GM23338 (cell line): ENCODE data around the gene OXER1. TPM values are rescaled to one million over a fixed set of nuclear protein-coding genes. Genes with fewer than 3 reads are reported as not detected.

Experiments
- ATAC-seq: fragments of 200-7000 bp; cut with Tn5 transposase; 3 replicates; pipeline ENCODE4 v1.9.1; 2020
- DNase-seq: peaks from one replicate; pipeline ENCODE4 v3.0.0-alpha.2; 2015; ENCODE audit warnings: low spot score
- H2AFZ ChIP-seq: fragments of 200-600 bp; sonication (generic); 2 replicates; pipeline ENCODE4 v1.8.0; 2016; ENCODE audit warnings: antibody characterized with exemption, mild to moderate bottlenecking, moderate library complexity
- H3F3A ChIP-seq: fragments of 200-600 bp; sonication (generic); replicated peaks from 2 replicates; pipeline ENCODE4 v1.8.0; 2017; ENCODE audit warnings: antibody characterized with exemption, mixed run types, low read depth
- H3K27ac ChIP-seq: fragments of 200-600 bp; sonication (generic); 2 replicates; pipeline ENCODE4 v1.6.1; 2016; ENCODE audit warnings: low read depth
- H3K27me3 ChIP-seq: fragments of 200-600 bp; sonication (generic); 2 replicates; pipeline ENCODE4 v1.8.0; 2016; ENCODE audit warnings: mild to moderate bottlenecking, mixed run types, moderate library complexity; ENCODE audit not compliant: insufficient read depth
- H3K36me3 ChIP-seq: fragments of 200-600 bp; sonication (generic); 2 replicates; pipeline ENCODE4 v1.8.0; 2016; ENCODE audit warnings: mild to moderate bottlenecking; ENCODE audit not compliant: insufficient read depth
- H3K4me1 ChIP-seq: fragments of 200-600 bp; sonication (generic); 2 replicates; pipeline ENCODE4 v1.8.0; 2016; ENCODE audit warnings: mild to moderate bottlenecking, moderate library complexity; ENCODE audit not compliant: insufficient read depth
- H3K4me2 ChIP-seq: fragments of 200-600 bp; sonication (generic); 2 replicates; pipeline ENCODE4 v1.7.1; 2017; ENCODE audit warnings: mixed run types
- H3K4me3 ChIP-seq: fragments of 200-600 bp; sonication (generic); 2 replicates; pipeline ENCODE4 v1.6.1; 2016; ENCODE audit warnings: mixed run types
- H3K79me2 ChIP-seq: fragments of 200-600 bp; sonication (generic); replicated peaks from 2 replicates; pipeline ENCODE4 v1.8.0; 2017; ENCODE audit warnings: mild to moderate bottlenecking; ENCODE audit not compliant: insufficient read depth
- H3K9me2 ChIP-seq: fragments of 200-600 bp; sonication (generic); 2 replicates; pipeline ENCODE4 v1.8.0; 2017; ENCODE audit not compliant: insufficient read depth
- H4K20me1 ChIP-seq: fragments of 200-600 bp; sonication (generic); replicated peaks from 2 replicates; pipeline ENCODE4 v1.8.0; 2017; ENCODE audit warnings: mild to moderate bottlenecking; ENCODE audit not compliant: insufficient read depth
- H3K27ac Mint-ChIP-seq: 2 replicates; pipeline ENCODE4 v1.8.0; 2020; ENCODE audit warnings: inconsistent platforms, mild to moderate bottlenecking, moderate library complexity, mixed read lengths
- H3K27me3 Mint-ChIP-seq: 3 replicates; pipeline ENCODE4 v1.8.0; 2022; ENCODE audit warnings: low read depth, mild to moderate bottlenecking, moderate library complexity, mixed read lengths, inconsistent platforms; ENCODE audit not compliant: insufficient read depth, poor library complexity
- H3K36me3 Mint-ChIP-seq: 3 replicates; pipeline ENCODE4 v1.8.0; 2021; ENCODE audit warnings: low read depth, mild to moderate bottlenecking, inconsistent platforms, moderate library complexity, mixed read lengths
- H3K4me1 Mint-ChIP-seq: 3 replicates; pipeline ENCODE4 v1.8.0; 2020; ENCODE audit warnings: mild to moderate bottlenecking, inconsistent platforms, mixed read lengths
- H3K4me3 Mint-ChIP-seq: 3 replicates; pipeline ENCODE4 v1.8.0; 2021; ENCODE audit warnings: moderate library complexity, mild to moderate bottlenecking, inconsistent platforms, mixed read lengths
- H3K9me3 Mint-ChIP-seq: 3 replicates; pipeline ENCODE4 v1.8.0; 2020; ENCODE audit warnings: moderate library complexity, mild to moderate bottlenecking, inconsistent platforms, mixed read lengths
- CREB1 ChIP-seq: fragments of 250-450 bp; sonication (Bioruptor Pico); IDR thresholded peaks from 2 replicates; pipeline ENCODE4 v1.5.0; 2020; ENCODE audit warnings: low read depth, mild to moderate bottlenecking, moderate library complexity
- EZH2 ChIP-seq: fragments of 200-600 bp; sonication (generic); IDR thresholded peaks from one replicate; pipeline ENCODE4 v1.8.0; 2017; ENCODE audit warnings: antibody characterized with exemption, mild to moderate bottlenecking, low read depth; ENCODE audit not compliant: unreplicated experiment
- JUNB ChIP-seq: IDR thresholded peaks from one replicate; pipeline ENCODE4 v1.6.1; 2016; ENCODE audit warnings: antibody characterized with exemption; ENCODE audit not compliant: unreplicated experiment
- NANOG ChIP-seq: IDR thresholded peaks from 2 replicates; pipeline ENCODE4 v1.6.1; 2016; ENCODE audit warnings: antibody characterized with exemption, borderline replicate concordance
- STAT1 ChIP-seq: IDR thresholded peaks from one replicate; pipeline ENCODE4 v1.6.1; 2016; ENCODE audit warnings: antibody characterized with exemption; ENCODE audit not compliant: unreplicated experiment
- ZNF114 ChIP-seq: fragments of 250-450 bp; sonication (Bioruptor Pico); IDR thresholded peaks from 2 replicates; pipeline ENCODE4 v1.5.0; 2020; ENCODE audit warnings: mild to moderate bottlenecking, moderate library complexity
- ZNF331 ChIP-seq: fragments of 250-450 bp; sonication (Bioruptor Pico); IDR thresholded peaks from 2 replicates; pipeline ENCODE4 v1.5.0; 2020; ENCODE audit warnings: low read depth, mild to moderate bottlenecking, moderate library complexity
- ZNF462 ChIP-seq: fragments of 250-450 bp; sonication (Bioruptor Pico); IDR thresholded peaks from 2 replicates; pipeline ENCODE4 v1.5.0; 2020; ENCODE audit warnings: mild to moderate bottlenecking, moderate library complexity
- polyA plus RNA-seq: library from polyadenylated mRNA; unstranded; fragments of >200 nt; fragmentation: Nextera tagmentation; extraction: Ambion mirVana; gene quantifications from 2 replicates; pipeline ENCODE4 v1.2.1, GENCODE V29; 2016
- total RNA-seq: library from RNA; depleted of rRNA; stranded (reverse); fragments of >200 nt; shearing (Covaris generic); gene quantifications from 2 replicates; pipeline ENCODE4 v1.2.3, GENCODE V29; 2014
- TF ChIP-seq, protein P1 (sequence below): IDR thresholded peaks from 2 replicates; pipeline ENCODE4 v1.6.1; 2016; ENCODE audit warnings: antibody characterized with exemption
- TF ChIP-seq, protein P2 (sequence below), 2 experiments: fragments of 200-600 bp in 1 of 2; sonication (generic) in 1 of 2; conservative IDR thresholded peaks; 2 replicates each; pipeline versions ENCODE4 v1.5.1 to v1.6.1; 2016 to 2017; ENCODE audit warnings: antibody characterized with exemption in 2 of 2, low read depth in 2 of 2, mild to moderate bottlenecking in 2 of 2, moderate library complexity in 1 of 2
- TF ChIP-seq, protein P3 (sequence below): IDR thresholded peaks from one replicate; pipeline ENCODE4 v1.6.1; 2018; ENCODE audit warnings: antibody characterized with exemption; ENCODE audit not compliant: unreplicated experiment

OXER1 gene
- total and polyA plus RNA-seq, 2 experiments from 2014 or later, result 0.69 to 1.5 TPM

DNA sequence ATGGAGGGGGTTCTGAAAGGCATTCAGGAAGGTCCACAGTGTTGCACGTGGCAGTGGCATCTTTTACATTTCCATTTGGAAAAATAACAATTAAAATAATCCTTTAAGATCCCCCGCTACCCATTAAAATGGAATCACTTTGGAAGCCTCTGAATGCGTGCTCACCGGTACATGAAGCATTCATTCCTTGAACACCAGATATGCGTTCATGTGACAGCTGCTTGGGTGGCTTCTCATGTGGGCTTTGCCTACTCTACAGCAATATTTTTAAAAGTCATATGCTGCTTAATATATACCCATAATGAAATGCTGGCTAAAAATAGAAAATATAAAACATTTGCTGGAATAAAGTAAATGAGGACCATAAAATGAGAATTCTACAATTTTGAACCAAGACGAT lies 42.9 kb upstream of the OXER1 start (continued):
- TF ChIP-seq ZNF114 (CRISPR knock-in tag) (no peak), NANOG (no peak), STAT1 (no peak)

DNA sequence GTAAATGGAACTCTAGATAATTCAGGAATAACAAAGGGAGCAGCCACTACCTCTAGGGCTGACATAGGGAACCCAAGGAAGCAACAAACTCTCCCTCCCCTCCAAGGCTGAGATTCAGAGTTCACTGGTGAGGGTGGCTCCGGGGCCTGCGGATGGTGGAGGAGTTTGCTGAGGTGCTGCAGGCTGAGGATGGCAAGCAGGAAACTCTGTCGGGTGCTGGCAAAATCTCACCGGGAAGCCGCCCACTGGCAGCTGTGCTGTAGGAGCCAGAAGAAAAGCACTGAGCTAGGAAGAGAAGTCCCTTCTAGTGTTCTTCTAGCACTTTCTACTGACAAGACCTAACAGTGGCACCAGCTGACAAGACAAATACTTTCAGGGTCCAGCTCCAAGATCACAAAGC lies 41.0 kb upstream of the OXER1 start:
- Histone ChIP-seq H2AFZ (no peak overlapping the region), H3F3A (no peaks in the 10 kb centered on the region), H3K4me1 (peaks cover 11% of the 10 kb centered on the region), H3K4me3 (no peak overlapping the region), H3K36me3 (no peaks in the 10 kb centered on the region), H3K9me2 (no peaks in the 10 kb centered on the region), H3K79me2 (no peaks in the 10 kb centered on the region), H3K27me3 (no peaks in the 10 kb centered on the region), H3K27ac (no peak overlapping the region), H4K20me1 (no peaks in the 10 kb centered on the region), H3K4me2 (no peak overlapping the region)
- ATAC-seq (no peak), DNase-seq (no peak)
- TF ChIP-seq JUNB (no peak), EZH2 (no peak), ZNF462 (CRISPR knock-in tag) (no peak), CREB1 (CRISPR knock-in tag) (no peak), ZNF331 (CRISPR knock-in tag) (no peak)
- TF ChIP-seq, protein P1, sequence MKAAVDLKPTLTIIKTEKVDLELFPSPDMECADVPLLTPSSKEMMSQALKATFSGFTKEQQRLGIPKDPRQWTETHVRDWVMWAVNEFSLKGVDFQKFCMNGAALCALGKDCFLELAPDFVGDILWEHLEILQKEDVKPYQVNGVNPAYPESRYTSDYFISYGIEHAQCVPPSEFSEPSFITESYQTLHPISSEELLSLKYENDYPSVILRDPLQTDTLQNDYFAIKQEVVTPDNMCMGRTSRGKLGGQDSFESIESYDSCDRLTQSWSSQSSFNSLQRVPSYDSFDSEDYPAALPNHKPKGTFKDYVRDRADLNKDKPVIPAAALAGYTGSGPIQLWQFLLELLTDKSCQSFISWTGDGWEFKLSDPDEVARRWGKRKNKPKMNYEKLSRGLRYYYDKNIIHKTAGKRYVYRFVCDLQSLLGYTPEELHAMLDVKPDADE, result no peak
- TF ChIP-seq, protein P2, sequence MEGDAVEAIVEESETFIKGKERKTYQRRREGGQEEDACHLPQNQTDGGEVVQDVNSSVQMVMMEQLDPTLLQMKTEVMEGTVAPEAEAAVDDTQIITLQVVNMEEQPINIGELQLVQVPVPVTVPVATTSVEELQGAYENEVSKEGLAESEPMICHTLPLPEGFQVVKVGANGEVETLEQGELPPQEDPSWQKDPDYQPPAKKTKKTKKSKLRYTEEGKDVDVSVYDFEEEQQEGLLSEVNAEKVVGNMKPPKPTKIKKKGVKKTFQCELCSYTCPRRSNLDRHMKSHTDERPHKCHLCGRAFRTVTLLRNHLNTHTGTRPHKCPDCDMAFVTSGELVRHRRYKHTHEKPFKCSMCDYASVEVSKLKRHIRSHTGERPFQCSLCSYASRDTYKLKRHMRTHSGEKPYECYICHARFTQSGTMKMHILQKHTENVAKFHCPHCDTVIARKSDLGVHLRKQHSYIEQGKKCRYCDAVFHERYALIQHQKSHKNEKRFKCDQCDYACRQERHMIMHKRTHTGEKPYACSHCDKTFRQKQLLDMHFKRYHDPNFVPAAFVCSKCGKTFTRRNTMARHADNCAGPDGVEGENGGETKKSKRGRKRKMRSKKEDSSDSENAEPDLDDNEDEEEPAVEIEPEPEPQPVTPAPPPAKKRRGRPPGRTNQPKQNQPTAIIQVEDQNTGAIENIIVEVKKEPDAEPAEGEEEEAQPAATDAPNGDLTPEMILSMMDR (conservative IDR thresholded peaks at IDR 0.05; ENCODE audit: low read depth in 2 of 2), result no peak
- TF ChIP-seq, protein P3, sequence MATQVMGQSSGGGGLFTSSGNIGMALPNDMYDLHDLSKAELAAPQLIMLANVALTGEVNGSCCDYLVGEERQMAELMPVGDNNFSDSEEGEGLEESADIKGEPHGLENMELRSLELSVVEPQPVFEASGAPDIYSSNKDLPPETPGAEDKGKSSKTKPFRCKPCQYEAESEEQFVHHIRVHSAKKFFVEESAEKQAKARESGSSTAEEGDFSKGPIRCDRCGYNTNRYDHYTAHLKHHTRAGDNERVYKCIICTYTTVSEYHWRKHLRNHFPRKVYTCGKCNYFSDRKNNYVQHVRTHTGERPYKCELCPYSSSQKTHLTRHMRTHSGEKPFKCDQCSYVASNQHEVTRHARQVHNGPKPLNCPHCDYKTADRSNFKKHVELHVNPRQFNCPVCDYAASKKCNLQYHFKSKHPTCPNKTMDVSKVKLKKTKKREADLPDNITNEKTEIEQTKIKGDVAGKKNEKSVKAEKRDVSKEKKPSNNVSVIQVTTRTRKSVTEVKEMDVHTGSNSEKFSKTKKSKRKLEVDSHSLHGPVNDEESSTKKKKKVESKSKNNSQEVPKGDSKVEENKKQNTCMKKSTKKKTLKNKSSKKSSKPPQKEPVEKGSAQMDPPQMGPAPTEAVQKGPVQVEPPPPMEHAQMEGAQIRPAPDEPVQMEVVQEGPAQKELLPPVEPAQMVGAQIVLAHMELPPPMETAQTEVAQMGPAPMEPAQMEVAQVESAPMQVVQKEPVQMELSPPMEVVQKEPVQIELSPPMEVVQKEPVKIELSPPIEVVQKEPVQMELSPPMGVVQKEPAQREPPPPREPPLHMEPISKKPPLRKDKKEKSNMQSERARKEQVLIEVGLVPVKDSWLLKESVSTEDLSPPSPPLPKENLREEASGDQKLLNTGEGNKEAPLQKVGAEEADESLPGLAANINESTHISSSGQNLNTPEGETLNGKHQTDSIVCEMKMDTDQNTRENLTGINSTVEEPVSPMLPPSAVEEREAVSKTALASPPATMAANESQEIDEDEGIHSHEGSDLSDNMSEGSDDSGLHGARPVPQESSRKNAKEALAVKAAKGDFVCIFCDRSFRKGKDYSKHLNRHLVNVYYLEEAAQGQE, result no peak
- Mint-ChIP-seq H3K36me3 (no peaks in the 10 kb centered on the region), H3K9me3 (no peaks in the 10 kb centered on the region), H3K4me1 (peaks cover 9% of the 10 kb centered on the region), H3K27ac (no peak overlapping the region), H3K4me3 (no peak overlapping the region), H3K27me3 (peaks cover 8% of the 10 kb centered on the region)
